GM21717 (cell line): Measurements from ENCODE around the gene KCNMA1.

Experiments
- ATAC-seq: cut with Tn5 transposase; IDR thresholded peaks from one replicate; pipeline ENCODE4 v1.9.1; 2021; ENCODE audit warnings: mild to moderate bottlenecking, moderate library complexity; ENCODE audit not compliant: unreplicated experiment

KCNMA1 gene

DNA sequence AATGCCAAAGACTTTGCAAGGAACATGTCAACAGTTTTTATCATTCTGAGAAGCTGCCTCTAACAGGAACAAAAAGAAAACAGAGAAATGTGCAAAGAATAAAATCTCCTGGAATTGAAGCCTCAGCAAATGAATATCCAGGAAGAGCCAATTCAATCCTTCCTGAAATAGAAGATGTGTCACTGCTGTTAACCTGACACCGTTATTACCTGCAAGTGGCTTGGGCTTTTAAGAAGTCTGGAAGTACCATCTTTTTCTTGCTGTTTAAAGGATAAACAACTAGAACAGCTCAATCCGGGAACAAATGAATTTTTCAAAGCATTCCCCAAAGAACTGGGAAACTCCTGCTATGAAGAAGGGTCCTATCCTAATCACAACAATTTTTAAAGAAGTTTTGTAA is 434.8 kb downstream of the KCNMA1 start:
- ATAC-seq: no peak

DNA sequence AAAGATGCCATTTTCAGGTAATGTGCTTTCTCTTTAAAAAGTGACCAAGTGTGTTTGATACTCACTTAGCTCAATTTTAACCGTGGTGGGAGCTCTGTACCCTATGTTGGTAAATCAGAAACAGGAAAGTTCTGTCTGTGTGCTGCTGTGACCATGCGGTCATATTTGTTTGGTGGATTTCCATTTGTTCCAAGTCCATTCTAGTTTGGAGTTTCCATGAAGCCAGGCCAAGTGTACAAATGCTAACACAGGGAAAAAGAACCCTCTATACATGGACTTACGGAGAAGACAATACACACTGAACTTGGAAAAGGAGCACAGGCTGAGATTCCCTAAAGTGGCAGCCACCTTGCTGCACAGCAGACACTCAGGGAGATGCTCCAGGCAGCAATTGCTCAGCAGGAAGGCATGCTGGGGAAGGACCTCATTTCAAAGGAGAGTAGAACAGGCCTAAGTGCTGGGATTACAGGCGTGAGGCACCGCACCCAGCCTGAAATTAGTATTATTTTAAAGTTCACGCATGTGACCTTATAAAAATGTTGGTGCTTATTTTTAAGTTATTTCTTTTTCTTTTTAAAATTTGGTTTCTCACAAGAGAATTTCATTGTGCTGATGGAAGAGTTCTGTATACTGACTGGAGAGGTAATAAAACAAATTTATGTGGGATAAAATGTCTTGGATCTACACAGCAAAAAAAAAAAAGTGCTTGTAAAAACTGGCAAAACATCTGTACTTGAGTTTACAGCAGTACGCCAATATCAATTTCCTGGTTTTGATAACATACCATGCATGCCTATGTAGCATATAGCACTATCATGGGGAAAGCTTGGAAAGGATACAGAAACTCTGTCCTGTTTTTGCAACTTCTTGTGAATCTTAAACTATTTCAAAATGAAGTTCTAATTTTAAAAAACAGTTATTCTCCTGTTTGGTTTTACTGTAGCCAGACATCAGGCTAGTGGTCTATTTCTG is 436.2 kb downstream of the KCNMA1 start:
- no peak for ATAC-seq

GRCh38 chr10:77197544-77197943 is 440.1 kb downstream of the KCNMA1 start:
- peak; percentile 68 for ATAC-seq

- no peak for ATAC-seq
These were observed 441.0 kb downstream of the KCNMA1 start for GRCh38 chr10:77196614-77197013.

DNA sequence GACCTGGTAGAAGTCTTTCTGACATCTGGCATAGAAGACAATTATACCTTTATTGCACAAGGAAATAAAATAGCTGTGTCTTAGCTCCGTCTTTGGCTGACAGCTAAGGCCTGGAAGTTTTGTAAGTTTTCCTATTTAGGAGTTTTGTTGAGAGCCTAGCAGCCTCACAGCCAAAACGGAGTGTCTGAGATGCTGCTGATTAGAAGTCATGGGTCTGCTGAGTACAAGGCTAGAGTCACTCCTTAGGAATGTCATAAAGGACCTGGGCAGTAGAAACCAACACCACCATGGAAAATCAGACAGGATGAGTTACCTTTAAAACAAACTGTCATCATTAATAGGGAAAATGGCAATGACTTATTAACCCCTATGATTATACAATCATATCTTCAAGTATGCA is 442.5 kb downstream of the KCNMA1 start:
- ATAC-seq: no peak

- ATAC-seq: no peak
These were observed 444.6 kb downstream of the KCNMA1 start for GRCh38 chr10:77193001-77193400.

GRCh38 chr10:77192402-77192801 is 445.2 kb downstream of the KCNMA1 start:
- no peak for ATAC-seq

- ATAC-seq: no peak
These were observed 446.1 kb downstream of the KCNMA1 start for GRCh38 chr10:77191324-77192049.

GRCh38 chr10:77190291-77190690 is 447.3 kb downstream of the KCNMA1 start:
- ATAC-seq: no peak

DNA sequence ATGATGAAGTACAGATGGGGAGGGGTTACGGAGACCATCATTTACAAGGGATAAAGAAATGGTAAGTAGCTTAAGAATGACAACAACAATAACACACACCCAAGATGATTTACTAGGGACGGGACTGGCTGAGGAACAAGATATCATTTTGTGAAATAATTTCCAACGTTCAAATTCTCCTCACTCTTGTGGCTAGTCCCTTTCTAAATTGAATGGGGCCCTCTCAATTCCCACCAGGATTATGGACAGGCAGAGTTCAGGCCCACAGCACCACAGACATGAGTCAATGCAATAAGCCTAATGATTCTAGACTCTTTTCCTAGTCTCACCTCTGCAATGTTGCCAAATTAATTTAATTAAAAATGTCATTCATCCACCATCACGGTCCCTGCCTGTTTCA is 448.1 kb downstream of the KCNMA1 start:
- ATAC-seq: no peak

- no peak for ATAC-seq
These were observed 448.5 kb downstream of the KCNMA1 start for GRCh38 chr10:77189075-77189474.

- ATAC-seq: no peak
These were observed 449.1 kb downstream of the KCNMA1 start for GRCh38 chr10:77188521-77188920.

GRCh38 chr10:77188000-77188395 is 449.6 kb downstream of the KCNMA1 start:
- no peak for ATAC-seq

DNA sequence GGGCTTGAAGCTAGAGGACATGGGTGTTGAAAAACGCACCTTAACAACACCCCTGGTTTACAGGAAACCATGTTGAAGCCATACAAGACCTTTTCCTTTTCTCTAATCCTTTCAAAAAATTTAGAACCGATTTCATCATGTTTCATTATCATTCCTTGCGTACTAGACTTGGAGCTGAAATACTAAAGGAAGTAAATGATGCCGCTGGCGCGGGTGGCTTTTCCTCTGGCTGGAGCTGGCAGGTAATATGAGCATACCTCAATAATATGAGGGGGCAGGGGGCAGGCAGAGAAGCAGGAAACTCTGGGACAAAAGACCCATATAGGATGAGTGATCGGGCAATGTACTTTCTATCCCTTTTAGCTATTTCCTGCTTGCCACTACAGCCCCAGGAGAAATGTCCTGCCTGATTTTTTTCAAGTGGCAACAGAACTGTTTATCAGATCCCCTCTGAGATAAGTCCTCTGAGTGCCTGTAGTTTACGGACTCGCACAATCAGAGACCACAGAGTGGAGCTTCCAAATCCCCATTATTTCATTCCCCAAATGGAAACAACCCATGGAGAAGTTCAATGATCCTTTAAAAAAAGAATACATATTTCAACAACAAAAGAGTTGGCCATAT is 450.1 kb downstream of the KCNMA1 start:
- no peak for ATAC-seq

DNA sequence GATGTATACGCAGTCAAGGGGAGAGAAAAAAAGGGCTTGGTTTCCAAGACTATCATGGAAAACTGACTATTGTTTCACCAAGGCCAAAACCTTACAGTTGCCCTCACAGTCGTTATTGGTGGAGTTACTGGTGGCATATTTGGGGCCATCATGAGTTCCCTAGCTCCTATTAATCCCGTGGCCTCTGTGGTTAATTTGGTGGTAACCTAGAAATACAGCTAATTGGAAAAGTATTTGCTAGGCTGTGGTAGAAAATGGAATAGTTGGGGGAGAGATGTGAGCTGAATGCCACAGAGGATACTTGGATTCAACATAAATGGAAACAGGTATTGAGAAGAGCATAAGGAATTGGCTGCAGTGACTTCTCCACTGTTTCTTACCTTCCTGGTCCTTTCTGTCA is 450.7 kb downstream of the KCNMA1 start:
- ATAC-seq: no peak

- no peak for ATAC-seq
These were observed 451.9 kb downstream of the KCNMA1 start for GRCh38 chr10:77185696-77186095.

- no peak for ATAC-seq
These were observed 454.8 kb downstream of the KCNMA1 start for GRCh38 chr10:77182803-77183202.

DNA sequence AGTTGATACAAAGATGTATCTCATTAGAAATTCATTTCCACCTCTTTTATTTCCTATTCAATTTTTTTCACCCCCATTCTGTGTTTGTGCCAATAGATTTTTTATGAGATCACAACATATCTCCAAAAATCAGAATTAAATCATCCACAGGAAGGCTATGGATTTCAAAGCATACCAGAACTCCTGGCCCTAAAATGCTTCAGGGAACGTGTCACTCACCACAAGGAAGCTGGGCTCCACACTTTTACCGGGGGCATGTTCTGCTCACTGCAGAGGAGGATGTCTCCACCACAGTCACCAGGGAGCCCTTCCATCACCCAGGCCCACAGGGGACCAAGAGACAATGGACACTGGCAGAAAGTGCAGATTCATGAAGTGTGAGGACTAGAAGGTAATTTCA is 456.8 kb downstream of the KCNMA1 start:
- ATAC-seq: no peak

- ATAC-seq: no peak
These were observed 457.5 kb downstream of the KCNMA1 start for GRCh38 chr10:77180104-77180503.

DNA sequence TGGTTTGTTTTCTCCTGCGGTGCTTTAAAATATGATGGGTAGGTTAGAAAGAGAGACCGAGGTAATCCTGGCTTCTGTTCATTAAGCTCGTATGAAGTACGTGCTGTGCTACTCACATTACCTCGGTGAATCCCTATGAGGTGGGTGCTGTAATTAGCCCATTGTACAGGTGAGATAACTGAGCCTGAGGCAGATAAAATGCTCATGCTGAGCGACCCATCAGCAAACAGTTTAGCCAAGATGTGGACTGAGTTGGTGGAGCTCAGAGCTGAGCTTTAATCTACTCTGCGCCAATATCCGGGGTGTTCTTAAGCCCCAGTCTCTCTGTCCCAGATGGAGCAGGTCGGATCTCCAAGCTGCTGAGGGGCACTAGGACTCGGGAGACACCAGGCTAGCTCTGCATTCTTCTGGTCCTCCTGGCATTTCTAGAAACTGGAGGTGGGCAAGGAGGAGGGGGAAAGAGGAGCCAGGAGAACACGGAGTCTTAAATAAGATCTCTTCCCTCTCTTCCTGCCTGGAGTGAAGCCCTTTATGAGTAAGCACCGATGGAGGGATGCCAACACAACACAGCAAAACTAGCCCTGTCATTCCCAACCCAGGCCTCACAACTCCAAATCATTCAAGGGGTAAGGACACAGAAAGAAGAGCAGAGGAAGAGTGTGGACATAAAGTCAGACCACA is 458.5 kb downstream of the KCNMA1 start:
- ATAC-seq: no peak

- ATAC-seq: no peak
These were observed 460.0 kb downstream of the KCNMA1 start for GRCh38 chr10:77177589-77177988.
